ENCODE results near the gene GNG13.

The GNG13 gene

DNA sequence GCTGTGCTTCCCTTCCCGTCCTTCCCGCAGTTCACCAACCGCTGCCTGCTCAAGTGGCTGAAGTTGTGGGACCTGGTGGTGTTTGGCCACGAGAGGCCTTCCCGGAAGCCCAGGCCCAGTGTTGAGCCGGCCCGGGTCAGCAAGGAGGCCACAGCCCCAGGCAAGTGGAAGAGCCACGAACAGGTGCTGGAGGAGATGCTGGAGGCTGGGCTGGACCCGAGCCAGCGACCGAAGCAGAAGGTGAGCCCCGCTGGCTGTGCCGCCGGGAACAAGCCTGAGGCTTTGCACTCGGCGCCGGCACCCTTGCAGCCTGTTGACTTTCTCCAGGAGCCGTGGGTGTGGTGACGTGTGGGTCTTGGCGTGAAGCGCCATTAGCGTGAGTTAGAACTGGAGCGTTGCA is 9.4 kb downstream of the GNG13 start:
- ChIA-PET CTCF (no interaction called here), POLR2A (no interaction called here)
- H3K4me3 ChIP-seq (ENCODE audit: low read depth, low read length): no peak overlapping the region
- no peak overlapping the region for H3K27ac ChIP-seq (ENCODE audit: extremely low read depth, low read depth, low read length)
- H3K4me1 ChIP-seq (ENCODE audit: control insufficient read depth, insufficient read depth, low read length): no peaks in the 10 kb centered on the region
- TF ChIP-seq ZNF239 (tag by site-specific recombination; IDR thresholded peaks at IDR 0.05): no peak
- peak; percentile 53; the same call in 1 of the 2 replicates for TF ChIP-seq ZBTB6 (tag by site-specific recombination; IDR thresholded peaks at IDR 0.05)
- H3K36me3 ChIP-seq (ENCODE audit: control insufficient read depth in 2 of 2, insufficient read depth in 1 of 2, low read length in 2 of 2): peaks cover 0 to 74% of the 10 kb centered on the region in 2 experiments; a peak in 1 of 3 replicates
- no peaks in the 10 kb centered on the region for H3K9me3 ChIP-seq (ENCODE audit: control insufficient read depth, insufficient read depth, low read depth, low read length)

DNA sequence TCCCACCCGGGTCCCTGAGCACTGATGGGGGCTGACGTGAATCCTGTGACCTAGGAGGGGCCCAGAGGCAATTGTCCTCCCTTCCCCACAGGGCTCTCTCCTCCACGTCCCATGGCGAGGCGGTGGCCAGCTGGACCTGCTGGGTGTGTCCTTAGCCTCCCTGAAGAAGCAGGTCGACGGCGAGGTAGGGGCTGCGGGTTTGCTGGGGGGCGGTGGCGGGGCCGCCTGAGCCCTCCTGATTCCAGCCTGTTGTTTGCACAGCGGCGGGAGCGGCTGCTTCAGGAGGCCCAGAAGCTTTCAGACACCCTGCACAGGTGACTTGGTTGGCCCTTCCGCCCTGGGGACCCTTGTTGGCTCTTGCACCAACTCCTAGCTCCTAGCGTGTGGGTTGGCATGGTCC is 10.4 kb downstream of the GNG13 start:
- Histone ChIP-seq H3K4me1 (ENCODE audit: control insufficient read depth, insufficient read depth, low read length) (no peaks in the 10 kb centered on the region), H3K4me3 (ENCODE audit: low read depth, low read length) (no peak overlapping the region), H3K36me3 (ENCODE audit: control insufficient read depth in 2 of 2, insufficient read depth in 1 of 2, low read length in 2 of 2) (peaks cover 0 to 75% of the 10 kb centered on the region in 2 experiments; a peak in 1 of 3 replicates), H3K9me3 (ENCODE audit: control insufficient read depth, insufficient read depth, low read depth, low read length) (no peaks in the 10 kb centered on the region), H3K27ac (ENCODE audit: extremely low read depth, low read depth, low read length) (no peak overlapping the region)
- TF ChIP-seq, protein P1, sequence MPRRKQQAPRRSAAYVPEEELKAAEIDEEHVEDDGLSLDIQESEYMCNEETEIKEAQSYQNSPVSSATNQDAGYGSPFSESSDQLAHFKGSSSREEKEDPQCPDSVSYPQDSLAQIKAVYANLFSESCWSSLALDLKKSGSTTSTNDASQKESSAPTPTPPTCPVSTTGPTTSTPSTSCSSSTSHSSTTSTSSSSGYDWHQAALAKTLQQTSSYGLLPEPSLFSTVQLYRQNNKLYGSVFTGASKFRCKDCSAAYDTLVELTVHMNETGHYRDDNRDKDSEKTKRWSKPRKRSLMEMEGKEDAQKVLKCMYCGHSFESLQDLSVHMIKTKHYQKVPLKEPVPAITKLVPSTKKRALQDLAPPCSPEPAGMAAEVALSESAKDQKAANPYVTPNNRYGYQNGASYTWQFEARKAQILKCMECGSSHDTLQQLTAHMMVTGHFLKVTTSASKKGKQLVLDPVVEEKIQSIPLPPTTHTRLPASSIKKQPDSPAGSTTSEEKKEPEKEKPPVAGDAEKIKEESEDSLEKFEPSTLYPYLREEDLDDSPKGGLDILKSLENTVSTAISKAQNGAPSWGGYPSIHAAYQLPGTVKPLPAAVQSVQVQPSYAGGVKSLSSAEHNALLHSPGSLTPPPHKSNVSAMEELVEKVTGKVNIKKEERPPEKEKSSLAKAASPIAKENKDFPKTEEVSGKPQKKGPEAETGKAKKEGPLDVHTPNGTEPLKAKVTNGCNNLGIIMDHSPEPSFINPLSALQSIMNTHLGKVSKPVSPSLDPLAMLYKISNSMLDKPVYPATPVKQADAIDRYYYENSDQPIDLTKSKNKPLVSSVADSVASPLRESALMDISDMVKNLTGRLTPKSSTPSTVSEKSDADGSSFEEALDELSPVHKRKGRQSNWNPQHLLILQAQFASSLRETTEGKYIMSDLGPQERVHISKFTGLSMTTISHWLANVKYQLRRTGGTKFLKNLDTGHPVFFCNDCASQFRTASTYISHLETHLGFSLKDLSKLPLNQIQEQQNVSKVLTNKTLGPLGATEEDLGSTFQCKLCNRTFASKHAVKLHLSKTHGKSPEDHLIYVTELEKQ (tag by site-specific recombination; IDR thresholded peaks at IDR 0.05; ENCODE audit: borderline replicate concordance): no peak
- no peak for TF ChIP-seq BCL6B (tag by site-specific recombination; IDR thresholded peaks at IDR 0.05)
- TF ChIP-seq, protein P2, sequence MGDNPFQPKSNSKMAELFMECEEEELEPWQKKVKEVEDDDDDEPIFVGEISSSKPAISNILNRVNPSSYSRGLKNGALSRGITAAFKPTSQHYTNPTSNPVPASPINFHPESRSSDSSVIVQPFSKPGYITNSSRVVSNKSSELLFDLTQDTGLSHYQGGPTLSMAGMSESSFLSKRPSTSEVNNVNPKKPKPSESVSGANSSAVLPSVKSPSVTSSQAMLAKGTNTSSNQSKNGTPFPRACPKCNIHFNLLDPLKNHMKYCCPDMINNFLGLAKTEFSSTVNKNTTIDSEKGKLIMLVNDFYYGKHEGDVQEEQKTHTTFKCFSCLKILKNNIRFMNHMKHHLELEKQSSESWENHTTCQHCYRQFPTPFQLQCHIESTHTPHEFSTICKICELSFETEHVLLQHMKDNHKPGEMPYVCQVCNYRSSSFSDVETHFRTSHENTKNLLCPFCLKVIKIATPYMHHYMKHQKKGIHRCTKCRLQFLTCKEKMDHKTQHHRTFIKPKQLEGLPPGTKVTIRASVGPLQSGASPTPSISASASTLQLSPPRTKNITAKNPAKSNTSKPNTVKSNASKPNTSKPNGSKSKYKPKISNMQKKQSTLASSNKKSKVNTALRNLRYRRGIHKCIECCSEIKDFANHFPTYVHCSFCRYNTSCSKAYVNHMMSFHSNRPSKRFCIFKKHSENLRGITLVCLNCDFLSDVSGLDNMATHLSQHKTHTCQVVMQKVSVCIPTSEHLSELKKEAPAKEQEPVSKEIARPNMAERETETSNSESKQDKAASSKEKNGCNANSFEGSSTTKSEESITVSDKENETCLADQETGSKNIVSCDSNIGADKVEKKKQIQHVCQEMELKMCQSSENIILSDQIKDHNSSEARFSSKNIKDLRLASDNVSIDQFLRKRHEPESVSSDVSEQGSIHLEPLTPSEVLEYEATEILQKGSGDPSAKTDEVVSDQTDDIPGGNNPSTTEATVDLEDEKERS (tag by site-specific recombination; IDR thresholded peaks at IDR 0.05): no peak
- no peak for TF ChIP-seq ZNF140 (tag by site-specific recombination; IDR thresholded peaks at IDR 0.05)
- no peak for TF ChIP-seq ZNF692 (tag by site-specific recombination; IDR thresholded peaks at IDR 0.05)
- TF ChIP-seq ZNF48 (tag by site-specific recombination; IDR thresholded peaks at IDR 0.05): no peak
- no peak for TF ChIP-seq ZBTB6 (tag by site-specific recombination; IDR thresholded peaks at IDR 0.05)
- no peak for TF ChIP-seq ZNF114 (tag by site-specific recombination; IDR thresholded peaks at IDR 0.05)
- TF ChIP-seq RBAK (tag by site-specific recombination; IDR thresholded peaks at IDR 0.05): no peak
- no peak for TF ChIP-seq ZNF24 (tag by site-specific recombination; IDR thresholded peaks at IDR 0.05)
- TF ChIP-seq ZNF837 (tag by site-specific recombination; IDR thresholded peaks at IDR 0.05): no peak
- ChIA-PET POLR2A (interaction anchor here (0.5 kb wide), 1 partner anchor 41 kb away, joined by 3 read pairs; no protein-coding TSS in a partner anchor), CTCF (interaction anchor here (0.6 to 9.5 kb wide), 2 partner anchors 46 to 78 kb away, joined by 3 to 119 read pairs; no protein-coding TSS in a partner anchor)

Data from HEK293 (cell line).